ENCODE results near the gene PDGFA. TPM values are rescaled to one million over a fixed set of nuclear protein-coding genes. Genes with fewer than 3 reads are reported as not detected.

Gene PDGFA
- total RNA-seq, 1 donor from 2014 or later, result 7.6 TPM

- H3K9me3 Mint-ChIP-seq (ENCODE audit: unreplicated experiment), result peaks cover 7% of the 10 kb centered on the region
- no peak for DNase-seq
- no peaks in the 10 kb centered on the region for H3K36me3 Mint-ChIP-seq (ENCODE audit: unreplicated experiment)
- H3K27me3 Mint-ChIP-seq (ENCODE audit: unreplicated experiment), result peaks cover 10% of the 10 kb centered on the region
- peaks cover 5% of the 10 kb centered on the region for H3K4me1 Mint-ChIP-seq (ENCODE audit: low read depth, unreplicated experiment)
- H3K4me3 Mint-ChIP-seq (ENCODE audit: unreplicated experiment), result no peak overlapping the region
- no peak for TF ChIP-seq CTCF (IDR thresholded peaks at IDR 0.05; ENCODE audit: partially characterized antibody, unreplicated experiment)
- H3K27ac Mint-ChIP-seq (ENCODE audit: unreplicated experiment), result no peak overlapping the region
These were observed 8.1 kb upstream of the PDGFA start for GRCh38 chr7:527723-528122.

- no peak overlapping the region for H3K4me3 Mint-ChIP-seq (ENCODE audit: unreplicated experiment)
- no peaks in the 10 kb centered on the region for H3K36me3 Mint-ChIP-seq (ENCODE audit: unreplicated experiment)
- peaks cover 5% of the 10 kb centered on the region for H3K4me1 Mint-ChIP-seq (ENCODE audit: low read depth, unreplicated experiment)
- no peak for TF ChIP-seq CTCF (IDR thresholded peaks at IDR 0.05; ENCODE audit: partially characterized antibody, unreplicated experiment)
- peaks cover 10% of the 10 kb centered on the region for H3K27me3 Mint-ChIP-seq (ENCODE audit: unreplicated experiment)
- H3K27ac Mint-ChIP-seq (ENCODE audit: unreplicated experiment), result no peak overlapping the region
- DNase-seq, result no peak
- H3K9me3 Mint-ChIP-seq (ENCODE audit: unreplicated experiment), result peaks cover 7% of the 10 kb centered on the region
These were observed 6.9 kb upstream of the PDGFA start for GRCh38 chr7:526460-527034.

GRCh38 chr7:525740-526139, 6.1 kb upstream of the PDGFA start:
- no peak for DNase-seq
- H3K27ac Mint-ChIP-seq (ENCODE audit: unreplicated experiment), result no peak overlapping the region

GRCh38 chr7:524800-525199, 5.2 kb upstream of the PDGFA start:
- H3K36me3 Mint-ChIP-seq (ENCODE audit: unreplicated experiment), result no peaks in the 10 kb centered on the region
- peaks cover 5% of the 10 kb centered on the region for H3K9me3 Mint-ChIP-seq (ENCODE audit: unreplicated experiment)
- DNase-seq, result no peak
- no peak overlapping the region for H3K4me3 Mint-ChIP-seq (ENCODE audit: unreplicated experiment)
- TF ChIP-seq CTCF (IDR thresholded peaks at IDR 0.05; ENCODE audit: partially characterized antibody, unreplicated experiment), result no peak
- H3K27me3 Mint-ChIP-seq (ENCODE audit: unreplicated experiment), result peaks cover 12% of the 10 kb centered on the region
- H3K4me1 Mint-ChIP-seq (ENCODE audit: low read depth, unreplicated experiment), result peaks cover 5% of the 10 kb centered on the region
- H3K27ac Mint-ChIP-seq (ENCODE audit: unreplicated experiment), result no peak overlapping the region

More at GRCh38 chr7:525740-526139, 6.1 kb upstream of the PDGFA start:
- H3K4me3 Mint-ChIP-seq (ENCODE audit: unreplicated experiment), result no peak overlapping the region
- H3K4me1 Mint-ChIP-seq (ENCODE audit: low read depth, unreplicated experiment), result peaks cover 5% of the 10 kb centered on the region
- H3K9me3 Mint-ChIP-seq (ENCODE audit: unreplicated experiment), result peaks cover 7% of the 10 kb centered on the region
- H3K36me3 Mint-ChIP-seq (ENCODE audit: unreplicated experiment), result no peaks in the 10 kb centered on the region
- no peak for TF ChIP-seq CTCF (IDR thresholded peaks at IDR 0.05; ENCODE audit: partially characterized antibody, unreplicated experiment)
- H3K27me3 Mint-ChIP-seq (ENCODE audit: unreplicated experiment), result peaks cover 12% of the 10 kb centered on the region

GRCh38 chr7:523347-524336, 4.0 kb upstream of the PDGFA start:
- Mint-ChIP-seq H3K27me3 (ENCODE audit: unreplicated experiment) (peaks cover 12% of the 10 kb centered on the region), H3K27ac (ENCODE audit: unreplicated experiment) (peak overlapping the region; percentile 22)

More at GRCh38 chr7:523347-524336, 4.0 kb upstream of the PDGFA start:
- Mint-ChIP-seq H3K4me3 (ENCODE audit: unreplicated experiment) (no peak overlapping the region), H3K4me1 (ENCODE audit: low read depth, unreplicated experiment) (peaks cover 5% of the 10 kb centered on the region), H3K36me3 (ENCODE audit: unreplicated experiment) (no peaks in the 10 kb centered on the region), H3K9me3 (ENCODE audit: unreplicated experiment) (peaks cover 5% of the 10 kb centered on the region)
- no peak for TF ChIP-seq CTCF (IDR thresholded peaks at IDR 0.05; ENCODE audit: partially characterized antibody, unreplicated experiment)
- peak; percentile 58 for DNase-seq

Data from glutamatergic neuron (in vitro differentiated cells).